H1 (cell line): ENCODE results near the gene MRTO4. TPM values are rescaled to one million over a fixed set of nuclear protein-coding genes. Genes with fewer than 3 reads are reported as not detected.
"Not testable (repeated sequence)": the region's sequence is repeated elsewhere in the genome, so short reads cannot be mapped to it uniquely, and the experiment has no call there.

Experiments used
- CTCF ChIA-PET: fragments of 300-600 bp; sonication (Branson Sonifier 250); formaldehyde crosslinking; loops from one replicate; lab custom pipeline; 2021; ENCODE audit not compliant: partially characterized antibody; lab: Charles Lee
- POLR2A ChIA-PET: fragments of 300-600 bp; sonication (Branson Sonifier 250); formaldehyde crosslinking; loops from one replicate; lab custom pipeline; 2021; ENCODE audit warnings: inconsistent platforms; ENCODE audit not compliant: partially characterized antibody; lab: Charles Lee
- DNase-seq, 2 experiments: peaks; one replicate each; pipeline versions ENCODE4 v3.0.0 to v3.0.0-alpha.2; 2010 to 2022; ENCODE audit warnings: low spot score in 2 of 2, low read depth in 1 of 2, mixed read lengths in 1 of 2
- FAIRE-seq: peaks from 2 replicates; lab custom pipeline; 2011; peaks lifted over from hg19 to GRCh38; lab: Jason Lieb, UNC
- H2AFZ ChIP-seq: 2 replicates; pipeline ENCODE4 v1.8.1; 2012; ENCODE audit warnings: low read length, inconsistent platforms
- H2AK5ac ChIP-seq: 2 replicates; pipeline ENCODE4 v1.6.1; 2013; ENCODE audit warnings: low read depth, low read length
- H2BK120ac ChIP-seq: replicated peaks from 2 replicates; pipeline ENCODE3; 2013; ENCODE audit warnings: low read depth, low read length, inconsistent platforms
- H2BK12ac ChIP-seq: 2 replicates; pipeline ENCODE4 v1.6.1; 2013; ENCODE audit warnings: low read depth, low read length
- H2BK15ac ChIP-seq: 2 replicates; pipeline ENCODE4 v1.6.1; 2013; ENCODE audit warnings: low read length
- H2BK20ac ChIP-seq: 2 replicates; pipeline ENCODE4 v1.6.1; 2013; ENCODE audit warnings: low read length
- H2BK5ac ChIP-seq: 2 replicates; pipeline ENCODE4 v1.6.1; 2013; ENCODE audit warnings: low read depth, low read length
- H3K14ac ChIP-seq: 2 replicates; pipeline ENCODE4 v1.6.1; 2013; ENCODE audit warnings: inconsistent platforms; ENCODE audit not compliant: insufficient read length
- H3K18ac ChIP-seq: 2 replicates; pipeline ENCODE4 v1.6.1; 2013; ENCODE audit warnings: low read length; ENCODE audit errors: extremely low read depth
- H3K23ac ChIP-seq: 2 replicates; pipeline ENCODE4 v1.6.1; 2013; ENCODE audit warnings: inconsistent platforms; ENCODE audit not compliant: insufficient read length
- H3K23me2 ChIP-seq: 2 replicates; pipeline ENCODE4 v1.6.1; 2013; ENCODE audit warnings: low read depth, low read length
- H3K27ac ChIP-seq: 2 replicates; pipeline ENCODE4 v1.6.1; 2011; ENCODE audit warnings: low read depth, low read length, inconsistent platforms
- H3K27me3 ChIP-seq, 4 experiments: replicated peaks in 1 of 4; 1 replicate in 1 of 4; 2 replicates in 3 of 4; pipeline versions ENCODE4 v1.6.1 to v1.8.1; 2011 to 2013; ENCODE audit warnings: low read length in 3 of 4, mild to moderate bottlenecking in 3 of 4, inconsistent platforms in 2 of 4, mixed read lengths in 2 of 4, moderate library complexity in 1 of 4; ENCODE audit not compliant: control insufficient read depth in 3 of 4, insufficient read depth in 3 of 4; ENCODE audit errors: extremely low read depth in 1 of 4
- H3K36me3 ChIP-seq, 4 experiments: 2 replicates each; pipeline versions ENCODE4 v1.6.1 to v1.8.1; 2011 to 2013; ENCODE audit warnings: mild to moderate bottlenecking in 4 of 4, low read length in 3 of 4, moderate library complexity in 2 of 4, control low read depth in 1 of 4, inconsistent platforms in 1 of 4; ENCODE audit not compliant: insufficient read depth in 4 of 4, control insufficient read depth in 2 of 4
- H3K4ac ChIP-seq: replicated peaks from 2 replicates; pipeline ENCODE3; 2013; ENCODE audit warnings: low read length, low read depth, mixed read lengths, inconsistent platforms; ENCODE audit not compliant: insufficient read length
- H3K4me1 ChIP-seq, 4 experiments: replicated peaks in 1 of 4; 1 replicate in 1 of 4; 2 replicates in 3 of 4; pipeline versions ENCODE4 v1.6.1 to v1.8.1; 2011 to 2013; ENCODE audit warnings: low read length in 3 of 4, inconsistent platforms in 2 of 4, mixed read lengths in 1 of 4; ENCODE audit not compliant: insufficient read depth in 4 of 4, control insufficient read depth in 3 of 4
- H3K4me2 ChIP-seq, 2 experiments: 2 replicates each; pipeline versions ENCODE4 v1.6.1 to v1.8.1; 2011 to 2013; ENCODE audit warnings: low read depth in 2 of 2, low read length in 2 of 2, control low read depth in 1 of 2, inconsistent platforms in 1 of 2, mild to moderate bottlenecking in 1 of 2; ENCODE audit not compliant: insufficient read depth in 1 of 2
- H3K4me3 ChIP-seq, 4 experiments: fragments of 200-600, 300-600 bp in 1 of 4; sonication (generic), shearing (Covaris generic), sonication (Bioruptor Twin) in 1 of 4; 2 replicates each; pipeline versions ENCODE4 v1.5.1 to v1.8.1; 2011 to 2016; ENCODE audit warnings: low read length in 4 of 4, low read depth in 3 of 4, control low read depth in 2 of 4, inconsistent platforms in 2 of 4, mild to moderate bottlenecking in 2 of 4, mixed read lengths in 1 of 4, moderate library complexity in 1 of 4; ENCODE audit not compliant: insufficient read depth in 2 of 4; ENCODE audit errors: extremely low read depth in 1 of 4
- H3K56ac ChIP-seq: replicated peaks from 2 replicates; pipeline ENCODE3; 2013; ENCODE audit warnings: low read depth, mild to moderate bottlenecking, mixed read lengths, low read length, inconsistent platforms; ENCODE audit not compliant: insufficient read length
- H3K79me1 ChIP-seq: 2 replicates; pipeline ENCODE4 v1.6.1; 2013; ENCODE audit warnings: low read depth, low read length, control low read depth
- H3K79me2 ChIP-seq, 2 experiments: 2 replicates each; pipeline versions ENCODE4 v1.6.1 to v1.8.1; 2012 to 2013; ENCODE audit warnings: low read length in 2 of 2, mild to moderate bottlenecking in 2 of 2, inconsistent platforms in 1 of 2; ENCODE audit not compliant: insufficient read depth in 2 of 2, control insufficient read depth in 1 of 2
- H3K9ac ChIP-seq, 4 experiments: replicated peaks in 1 of 4; 1 replicate in 1 of 4; 2 replicates in 3 of 4; pipeline versions ENCODE4 v1.6.1 to v1.8.1; 2011 to 2013; ENCODE audit warnings: low read depth in 3 of 4, low read length in 3 of 4, control low read depth in 2 of 4, mild to moderate bottlenecking in 2 of 4, moderate library complexity in 2 of 4, inconsistent platforms in 1 of 4; ENCODE audit errors: extremely low read depth in 1 of 4
- H3K9me3 ChIP-seq, 2 experiments: 2 replicates each; pipeline versions ENCODE4 v1.6.1 to v1.8.1; 2012 to 2013; ENCODE audit warnings: mild to moderate bottlenecking in 2 of 2, moderate library complexity in 2 of 2, control low read depth in 1 of 2, inconsistent platforms in 1 of 2, low read depth in 1 of 2, low read length in 1 of 2, mixed read lengths in 1 of 2; ENCODE audit not compliant: insufficient read depth in 2 of 2
- H4K20me1 ChIP-seq, 2 experiments: replicated peaks in 1 of 2; 2 replicates each; pipeline versions ENCODE3 to v1.8.1; 2011 to 2013; ENCODE audit warnings: inconsistent platforms in 2 of 2, low read length in 2 of 2, mild to moderate bottlenecking in 1 of 2; ENCODE audit not compliant: insufficient read depth in 2 of 2, control insufficient read depth in 1 of 2
- H4K5ac ChIP-seq: 2 replicates; pipeline ENCODE4 v1.6.1; 2013; ENCODE audit warnings: low read length, low read depth, mixed read lengths, inconsistent platforms; ENCODE audit not compliant: insufficient read length
- H4K8ac ChIP-seq: 2 replicates; pipeline ENCODE4 v1.8.0; 2013; ENCODE audit warnings: mild to moderate bottlenecking, moderate library complexity, low read length, inconsistent platforms; ENCODE audit not compliant: insufficient read depth; ENCODE audit errors: extremely low read depth
- H4K91ac ChIP-seq: replicated peaks from 2 replicates; pipeline ENCODE3; 2013; ENCODE audit warnings: low read length, mixed read lengths, inconsistent platforms; ENCODE audit not compliant: insufficient read length
- WGBS, 2 experiments: shearing (Covaris generic) in 1 of 2; methylation state at CpG; one replicate each; pipeline versions ENCODE4 v1.1.6 to v1.1.7; 2013 to 2015; ENCODE audit warnings: low lambda C conversion rate in 2 of 2, mixed read lengths in 2 of 2, inconsistent platforms in 1 of 2, low coverage in 1 of 2, missing lambda C conversion rate in 1 of 2; ENCODE audit not compliant: insufficient replicate concordance in 2 of 2, insufficient coverage in 1 of 2, insufficient read length in 1 of 2; ENCODE audit errors: extremely low coverage in 1 of 2, missing lambda C conversion rate in 1 of 2; 5-methylcytosine and 5-hydroxymethylcytosine counted together
- polyA plus RNA-seq, 7 experiments: library from polyadenylated mRNA; depleted of rRNA in 3 of 7; stranded (reverse) in 5 of 7; unstranded in 2 of 7; fragments of >200 nt in 5 of 7; fragments of 200-250 nt in 2 of 7; gene quantifications; 1 replicate in 5 of 7; 2 replicates in 1 of 7; 4 replicates in 1 of 7; pipeline versions ENCODE4 v1.2.1 to v1.2.3, GENCODE V29; 2011 to 2013; ENCODE audit warnings: missing spikeins in 2 of 7, mixed read lengths in 2 of 7
- total RNA-seq: library from RNA; stranded (reverse); fragmentation: NEBNext Ultra II Directional; extraction: Animal tissue kit (Norgen Biotek cat#: 25700); gene quantifications from 2 replicates; pipeline ENCODE4 v1.2.1, GENCODE V29; 2021

The MRTO4 gene
- total and polyA plus RNA-seq, 2 of the 8 experiments (the other 6 are each of a cell fraction or from before 2014, with no cell fraction given), result 36.9 to 64.3 TPM

- H3K23ac ChIP-seq, H3K79me1 ChIP-seq, H2BK120ac ChIP-seq, H4K8ac ChIP-seq, H2AFZ ChIP-seq, H3K36me3 ChIP-seq, H3K9ac ChIP-seq, H3K79me2 ChIP-seq, POLR2A ChIA-PET, H2BK12ac ChIP-seq, H3K14ac ChIP-seq, H3K27ac ChIP-seq, H3K23me2 ChIP-seq, H3K18ac ChIP-seq, H3K56ac ChIP-seq, H4K20me1 ChIP-seq, H4K5ac ChIP-seq, H3K4ac ChIP-seq, H4K91ac ChIP-seq, H3K4me2 ChIP-seq, H3K4me1 ChIP-seq, H2BK15ac ChIP-seq, H2BK20ac ChIP-seq, H3K4me3 ChIP-seq, H2BK5ac ChIP-seq, H3K9me3 ChIP-seq, DNase-seq, FAIRE-seq, H2AK5ac ChIP-seq: not testable (repeated sequence)
- H3K27me3 ChIP-seq, result peaks cover 8 to 26% (median 20%) of the 10 kb centered on the region in 4 experiments
- CTCF ChIA-PET, result interaction anchor here (1.2 kb wide), 1 partner anchor 21 kb away, joined by 3 read pairs; no protein-coding TSS in a partner anchor
- 48% methylated on average over 3 of the region's 3 CpGs; no CpG with 5 or more reads in 1 of the 2 experiments for WGBS, 2 experiments
These were observed 34.2 kb downstream of the MRTO4 start for GRCh38 chr1:19285807-19286206.
